ENCODE measurements around the gene DNAJB6.
"Not testable (repeated sequence)": the region's sequence is repeated elsewhere in the genome, so short reads cannot be mapped to it uniquely, and the experiment has no call there.

The DNAJB6 gene

DNA sequence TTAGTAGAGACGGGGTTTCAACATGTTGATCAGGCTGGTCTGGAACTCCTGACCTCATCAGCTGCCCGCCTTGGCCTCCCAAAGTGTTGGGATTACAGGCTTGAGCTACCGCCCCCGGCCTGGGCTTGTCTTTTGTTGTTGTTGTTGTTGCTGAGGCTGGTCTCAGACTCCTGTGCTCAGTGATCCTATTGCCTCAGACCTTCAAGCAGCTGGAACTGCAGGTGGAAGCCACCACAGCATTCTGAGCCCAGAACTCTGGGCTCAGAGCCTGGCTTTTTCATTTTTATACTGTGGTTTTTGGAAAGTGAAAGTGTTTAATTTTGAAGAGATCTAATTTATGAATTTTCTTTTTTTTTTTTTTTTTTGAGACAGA lies 16.2 kb upstream of the DNAJB6 start:
- in situ Hi-C loops (cut with HindIII; ENCODE audit: low sequenced_read_pairs): no loop called here
- DNase-seq (ENCODE audit: low read depth): peak; percentile 75
- H3K4me3 ChIP-seq (ENCODE audit: low read depth, low read length): no peak overlapping the region
- TF ChIP-seq, protein P1, sequence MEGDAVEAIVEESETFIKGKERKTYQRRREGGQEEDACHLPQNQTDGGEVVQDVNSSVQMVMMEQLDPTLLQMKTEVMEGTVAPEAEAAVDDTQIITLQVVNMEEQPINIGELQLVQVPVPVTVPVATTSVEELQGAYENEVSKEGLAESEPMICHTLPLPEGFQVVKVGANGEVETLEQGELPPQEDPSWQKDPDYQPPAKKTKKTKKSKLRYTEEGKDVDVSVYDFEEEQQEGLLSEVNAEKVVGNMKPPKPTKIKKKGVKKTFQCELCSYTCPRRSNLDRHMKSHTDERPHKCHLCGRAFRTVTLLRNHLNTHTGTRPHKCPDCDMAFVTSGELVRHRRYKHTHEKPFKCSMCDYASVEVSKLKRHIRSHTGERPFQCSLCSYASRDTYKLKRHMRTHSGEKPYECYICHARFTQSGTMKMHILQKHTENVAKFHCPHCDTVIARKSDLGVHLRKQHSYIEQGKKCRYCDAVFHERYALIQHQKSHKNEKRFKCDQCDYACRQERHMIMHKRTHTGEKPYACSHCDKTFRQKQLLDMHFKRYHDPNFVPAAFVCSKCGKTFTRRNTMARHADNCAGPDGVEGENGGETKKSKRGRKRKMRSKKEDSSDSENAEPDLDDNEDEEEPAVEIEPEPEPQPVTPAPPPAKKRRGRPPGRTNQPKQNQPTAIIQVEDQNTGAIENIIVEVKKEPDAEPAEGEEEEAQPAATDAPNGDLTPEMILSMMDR (IDR thresholded peaks at IDR 0.05; ENCODE audit: low read depth, low read length, missing control alignments): no peak

DNA sequence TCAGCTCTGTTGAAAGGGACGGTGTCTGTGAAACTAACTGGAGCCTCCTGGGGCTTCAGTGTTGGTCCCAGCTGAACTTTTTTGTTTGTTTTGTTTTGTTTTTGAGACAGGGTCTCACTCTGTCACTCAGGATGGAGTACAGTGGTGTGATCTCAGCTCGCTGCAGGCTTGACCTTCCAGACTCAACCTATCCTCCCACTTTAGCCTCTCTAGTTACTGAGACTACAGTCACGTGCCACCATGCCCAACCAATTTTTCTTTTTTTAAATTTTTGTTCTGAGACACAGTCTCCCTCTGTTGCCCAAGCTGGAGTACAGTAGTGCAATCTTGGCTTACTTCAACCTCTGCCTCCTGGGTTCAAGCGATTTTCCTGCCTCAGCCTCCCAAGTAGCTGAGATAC lies 13.4 kb upstream of the DNAJB6 start:
- in situ Hi-C loops (cut with HindIII; ENCODE audit: low sequenced_read_pairs): no loop called here
- TF ChIP-seq, protein P1 (IDR thresholded peaks at IDR 0.05; ENCODE audit: low read depth, low read length, missing control alignments): no peak
- no peak for DNase-seq (ENCODE audit: low read depth)
- no peak overlapping the region for H3K4me3 ChIP-seq (ENCODE audit: low read depth, low read length)

DNA sequence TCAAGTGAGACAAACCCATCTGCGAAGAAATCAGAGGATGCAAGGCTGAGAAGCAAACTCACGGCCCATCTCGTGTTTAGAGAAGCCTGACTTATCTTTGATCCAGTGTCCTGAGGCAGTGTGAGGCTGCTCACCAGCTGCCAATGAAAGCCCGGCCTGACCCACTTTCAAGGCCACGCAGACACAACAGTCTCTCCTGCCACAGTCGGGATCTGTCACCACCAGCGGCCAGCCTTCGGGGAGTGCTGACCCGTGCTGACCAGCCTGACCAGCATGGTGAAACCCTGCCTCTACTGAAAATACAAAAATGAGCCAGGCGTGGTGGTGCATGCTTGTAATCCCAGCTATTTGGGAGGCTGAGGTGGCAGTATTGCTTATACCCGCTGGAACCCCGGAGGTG lies 7.4 kb upstream of the DNAJB6 start:
- no peak for DNase-seq (ENCODE audit: low read depth)
- no peak overlapping the region for H3K4me3 ChIP-seq (ENCODE audit: low read depth, low read length)
- TF ChIP-seq, protein P1 (IDR thresholded peaks at IDR 0.05; ENCODE audit: low read depth, low read length, missing control alignments): no peak
- in situ Hi-C loops (cut with HindIII; ENCODE audit: low sequenced_read_pairs): no loop called here

DNA sequence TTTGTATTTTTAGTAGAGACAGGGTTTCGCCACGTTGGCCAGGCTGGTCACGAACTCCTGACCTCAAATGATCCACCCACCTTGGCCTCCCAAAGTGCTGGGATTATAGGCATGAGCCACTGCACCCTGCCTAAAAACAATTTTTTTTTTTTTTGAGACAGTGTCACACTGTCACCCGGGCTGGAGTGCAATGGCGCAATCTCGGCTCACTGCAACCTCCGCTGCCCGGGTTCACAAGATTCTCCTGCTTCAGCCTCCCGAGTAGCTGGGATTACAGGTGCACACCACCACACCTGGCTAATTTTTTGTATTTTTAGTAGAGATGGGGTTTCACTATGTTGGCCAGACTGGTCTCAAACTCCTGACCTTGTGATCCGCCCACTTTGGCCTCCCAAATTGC lies 6.2 kb upstream of the DNAJB6 start:
- in situ Hi-C loops (cut with HindIII; ENCODE audit: low sequenced_read_pairs): loop anchor here (10.0 kb wide), 1 partner anchor 54 kb away; no protein-coding TSS in a partner anchor
- not testable (repeated sequence) for H3K4me3 ChIP-seq (ENCODE audit: low read depth, low read length)

DNA sequence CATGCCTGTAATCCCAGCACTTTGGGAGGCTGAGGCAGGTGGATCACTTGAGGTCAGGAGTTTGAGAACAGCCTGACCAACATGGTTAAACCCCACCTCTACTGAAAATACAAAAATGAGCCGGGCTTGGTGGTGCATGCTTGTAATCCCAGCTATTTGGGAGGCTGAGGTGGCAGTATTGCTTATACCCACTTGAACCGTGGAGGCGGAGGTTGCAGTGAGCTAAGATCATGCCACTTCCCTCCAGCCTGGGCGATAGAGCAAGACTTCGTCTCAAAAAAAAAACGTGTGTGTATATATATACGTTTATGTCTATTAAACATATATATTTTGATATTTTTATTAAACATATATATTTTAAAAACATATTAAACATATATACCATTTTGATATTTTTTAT lies 5.8 kb upstream of the DNAJB6 start:
- H3K4me3 ChIP-seq (ENCODE audit: low read depth, low read length); DNase-seq (ENCODE audit: low read depth): not testable (repeated sequence)
- in situ Hi-C loops (cut with HindIII; ENCODE audit: low sequenced_read_pairs): loop anchor here (10.0 kb wide), 1 partner anchor 54 kb away; no protein-coding TSS in a partner anchor

More for the DNA sequence above, 6.2 kb upstream of the DNAJB6 start:
- DNase-seq (ENCODE audit: low read depth): not testable (repeated sequence)

DNA sequence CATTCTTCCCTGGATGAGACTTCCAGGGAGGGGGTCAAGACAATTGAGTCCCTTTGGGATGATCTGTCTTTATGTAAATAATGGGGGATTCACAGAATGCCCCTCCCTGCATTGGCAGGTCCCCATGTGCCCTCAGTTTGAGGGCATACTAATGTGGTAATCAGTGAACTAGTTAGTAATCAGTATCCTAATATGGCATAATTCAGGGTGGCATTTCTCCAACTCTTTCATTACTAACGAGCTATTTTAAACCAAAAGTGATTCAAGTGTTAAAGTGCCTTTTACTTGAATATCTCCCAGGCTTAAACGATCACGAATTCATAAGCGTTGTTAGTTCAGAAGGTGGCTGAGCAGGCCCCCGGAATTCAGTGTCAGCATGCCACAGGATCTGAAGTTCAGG lies 1.6 kb upstream of the DNAJB6 start:
- TF ChIP-seq, protein P1 (IDR thresholded peaks at IDR 0.05; ENCODE audit: low read depth, low read length, missing control alignments): no peak
- H3K4me3 ChIP-seq (ENCODE audit: low read depth, low read length): no peak overlapping the region
- DNase-seq (ENCODE audit: low read depth): no peak
- in situ Hi-C loops (cut with HindIII; ENCODE audit: low sequenced_read_pairs): loop anchor here (10.0 kb wide), 1 partner anchor 50 kb away; no protein-coding TSS in a partner anchor

DNA sequence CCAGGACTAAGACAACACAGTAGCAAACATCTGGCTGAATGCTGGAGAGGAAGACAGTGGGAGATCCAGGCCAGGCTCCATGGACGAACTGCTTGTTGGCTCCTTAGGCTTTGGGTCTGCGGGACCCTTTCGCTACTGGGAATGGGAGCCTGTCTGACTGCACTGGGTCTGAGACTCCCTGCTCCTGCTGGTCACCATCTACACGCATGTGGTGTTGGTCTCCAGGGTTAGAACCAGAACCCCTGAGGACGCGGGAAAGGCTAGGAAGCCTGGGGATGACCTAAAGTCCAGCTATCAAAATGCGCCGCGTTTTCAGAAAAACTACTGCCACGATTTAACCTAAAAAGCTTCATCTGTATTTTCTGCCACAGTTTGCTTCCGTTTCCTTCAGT lies 817 bp upstream of the DNAJB6 start:
- in situ Hi-C loops (cut with HindIII; ENCODE audit: low sequenced_read_pairs): loop anchor here (10.0 kb wide), 1 partner anchor 49 kb away; no protein-coding TSS in a partner anchor
- peak overlapping the region; percentile 86 for H3K4me3 ChIP-seq (ENCODE audit: low read depth, low read length)
- TF ChIP-seq, protein P1 (IDR thresholded peaks at IDR 0.05; ENCODE audit: low read depth, low read length, missing control alignments): no peak
- DNase-seq (ENCODE audit: low read depth): no peak
